GM12874 (cell line): ENCODE measurements around the gene GAS2L2.

Source experiments
- CTCF ChIP-seq: IDR thresholded peaks from 2 replicates; pipeline ENCODE4 v1.5.1; 2011; ENCODE audit warnings: low read depth, mild to moderate bottlenecking, control low read depth, low read length, moderate library complexity; ENCODE audit not compliant: insufficient read depth

The GAS2L2 gene

DNA sequence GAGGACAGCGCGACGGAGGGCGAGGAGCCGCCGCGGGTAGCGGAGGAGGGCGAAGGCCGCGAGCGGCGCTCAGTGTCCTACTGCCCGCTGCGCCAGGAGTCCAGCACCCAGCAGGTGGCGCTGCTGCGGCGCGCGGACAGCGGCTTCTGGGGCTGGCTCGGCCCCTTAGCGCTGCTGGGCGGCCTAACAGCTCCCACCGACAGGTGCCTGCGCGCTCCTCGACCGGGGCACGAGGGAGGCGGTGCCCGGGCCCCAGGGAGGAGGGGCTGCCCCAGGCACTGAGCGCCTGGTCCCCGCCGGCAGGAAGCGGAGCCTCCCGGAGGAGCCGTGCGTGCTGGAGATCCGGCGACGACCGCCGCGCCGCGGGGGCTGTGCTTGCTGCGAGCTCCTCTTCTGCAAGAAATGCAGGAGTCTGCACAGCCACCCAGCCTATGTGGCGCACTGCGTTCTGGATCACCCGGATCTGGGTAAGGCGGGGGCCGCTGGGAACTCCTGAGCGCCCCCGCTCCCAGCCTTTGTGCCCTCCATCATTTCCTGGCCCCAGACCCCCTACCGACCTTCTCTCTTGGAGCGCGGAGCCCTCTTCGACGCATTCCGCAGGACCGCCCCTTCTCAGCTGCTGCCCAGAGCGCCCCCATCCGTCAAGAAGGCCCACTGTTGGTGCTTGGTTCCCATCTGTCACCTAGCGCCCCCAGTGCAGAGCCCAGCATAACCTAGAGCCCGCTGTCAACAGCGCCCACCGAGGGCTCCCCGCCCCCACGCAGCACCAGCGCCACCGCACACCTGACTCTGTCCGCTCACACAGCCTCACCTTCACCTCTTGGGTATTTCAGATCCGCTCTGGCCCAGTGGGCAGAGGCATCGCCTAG lies 11.3 kb upstream of the GAS2L2 start:
- peak; percentile 100 for TF ChIP-seq CTCF

- TF ChIP-seq CTCF, result no peak
Measured at GRCh38 chr17:35763767-35764122, 10.7 kb upstream of the GAS2L2 start.

- no peak for TF ChIP-seq CTCF
Measured at GRCh38 chr17:35761601-35762000, 8.6 kb upstream of the GAS2L2 start.

- no peak for TF ChIP-seq CTCF
Measured at GRCh38 chr17:35760587-35760986, 7.5 kb upstream of the GAS2L2 start, which contains the start of gene C17orf50. Gene C17orf50, plus strand, starts transcription at chr17:35760887. Its CDS starts 55 bp downstream, at chr17:35760942.

- no peak for TF ChIP-seq CTCF
Measured at GRCh38 chr17:35757243-35757642, 4.2 kb upstream of the GAS2L2 start.

- TF ChIP-seq CTCF, result no peak
Measured at GRCh38 chr17:35752471-35752870, 568 bp downstream of the GAS2L2 start.

- no peak for TF ChIP-seq CTCF
Measured at GRCh38 chr17:35750526-35751395, 2.3 kb downstream of the GAS2L2 start.
